ENCODE measurements around the gene ATOSB. TPM values are rescaled to one million over a fixed set of nuclear protein-coding genes. Genes with fewer than 3 reads are reported as not detected.
A peak's percentile ranks its signal among the peaks of the same experiment; 100 is the strongest.

The ATOSB gene
- total and polyA plus RNA-seq, 9 of the 15 experiments (the other 6 are each of a cell fraction or from before 2014, with no cell fraction given), result 0.45 to 8.0 (median 4.2) TPM

GRCh38 chr9:35108946-35109575 lies 6.6 kb downstream of the ATOSB start:
- H3K9me1 ChIP-seq (ENCODE audit: control insufficient read depth, insufficient read depth, low read length), result no peaks in the 10 kb centered on the region
- peak; percentile 100 for FAIRE-seq
- ATAC-seq, result peak; percentile 62
- H3K27me3 ChIP-seq (ENCODE audit: control insufficient read depth in 2 of 2, insufficient read depth in 2 of 2, low read length in 2 of 2), result no peaks in the 10 kb centered on the region
- 12% methylated on average over 7 of the region's 8 CpGs for WGBS (ENCODE audit: insufficient coverage, low coverage, missing lambda C conversion rate)
- peak; percentile 68 to 93 (median 81) for DNase-seq (ENCODE audit: extremely low read depth in 1 of 4, low spot score in 3 of 4)
- peak overlapping the region; percentile 12; the same call in 1 of the 2 replicates for H3K4me3 ChIP-seq
- ChIA-PET POLR2A (interaction anchor here (0.6 to 1.3 kb wide), 3 partner anchors 9 to 210 kb away, joined by 3 read pairs; no protein-coding TSS in a partner anchor), CTCF (ENCODE audit: low intra/inter-chr PET ratio) (no interaction called here)
- no TSS peak for BruUV-seq (replicated peaks)
- no peaks in the 10 kb centered on the region for H4K20me1 ChIP-seq (replicated peaks; ENCODE audit: control insufficient read depth, insufficient read depth, low read length)
- peaks cover 36 to 44% of the 10 kb centered on the region in 2 experiments for H3K4me1 ChIP-seq (replicated peaks in 1 of 2; ENCODE audit: control insufficient read depth in 2 of 2, insufficient read depth in 2 of 2, low read length in 2 of 2)
- H3K9me3 ChIP-seq (replicated peaks; ENCODE audit: control insufficient read depth, insufficient read depth, low read depth, low read length), result no peaks in the 10 kb centered on the region
- H3K79me2 ChIP-seq (ENCODE audit: control insufficient read depth, insufficient read depth, low read length), result peaks cover 36% of the 10 kb centered on the region
- peak overlapping the region; percentile 82 for H3K27ac ChIP-seq (ENCODE audit: extremely low read depth, low read depth, low read length)
- in situ Hi-C loops (cut with MboI) (no loop called here), intact Hi-C loops (cut with micrococcal nuclease) (no loop called here)
- peak overlapping the region; percentile 66 to 82; a peak in 2 of 4 replicates for H3K9ac ChIP-seq (ENCODE audit: insufficient read depth in 1 of 2, low read depth in 2 of 2, low read length in 2 of 2)
- peaks cover 28% of the 10 kb centered on the region; the same call in 2 of the 3 replicates for H3K36me3 ChIP-seq (ENCODE audit: control insufficient read depth, insufficient read depth, low read length)
- no peak overlapping the region for H2AFZ ChIP-seq (ENCODE audit: low read depth, low read length)
- peak overlapping the region; percentile 82 for H3K4me2 ChIP-seq (ENCODE audit: insufficient read depth, low read length)
- peak; percentile 90 for TF ChIP-seq ZFP91 (CRISPR knock-in tag; IDR thresholded peaks at IDR 0.05)
- TF ChIP-seq ILK (tag; IDR thresholded peaks at IDR 0.05; ENCODE audit: borderline replicate concordance, low read depth), result no peak
- TF ChIP-seq KLF1 (tag; IDR thresholded peaks at IDR 0.05), result peak; percentile 36; the same call in 1 of the 2 replicates
- TF ChIP-seq, protein P1, sequence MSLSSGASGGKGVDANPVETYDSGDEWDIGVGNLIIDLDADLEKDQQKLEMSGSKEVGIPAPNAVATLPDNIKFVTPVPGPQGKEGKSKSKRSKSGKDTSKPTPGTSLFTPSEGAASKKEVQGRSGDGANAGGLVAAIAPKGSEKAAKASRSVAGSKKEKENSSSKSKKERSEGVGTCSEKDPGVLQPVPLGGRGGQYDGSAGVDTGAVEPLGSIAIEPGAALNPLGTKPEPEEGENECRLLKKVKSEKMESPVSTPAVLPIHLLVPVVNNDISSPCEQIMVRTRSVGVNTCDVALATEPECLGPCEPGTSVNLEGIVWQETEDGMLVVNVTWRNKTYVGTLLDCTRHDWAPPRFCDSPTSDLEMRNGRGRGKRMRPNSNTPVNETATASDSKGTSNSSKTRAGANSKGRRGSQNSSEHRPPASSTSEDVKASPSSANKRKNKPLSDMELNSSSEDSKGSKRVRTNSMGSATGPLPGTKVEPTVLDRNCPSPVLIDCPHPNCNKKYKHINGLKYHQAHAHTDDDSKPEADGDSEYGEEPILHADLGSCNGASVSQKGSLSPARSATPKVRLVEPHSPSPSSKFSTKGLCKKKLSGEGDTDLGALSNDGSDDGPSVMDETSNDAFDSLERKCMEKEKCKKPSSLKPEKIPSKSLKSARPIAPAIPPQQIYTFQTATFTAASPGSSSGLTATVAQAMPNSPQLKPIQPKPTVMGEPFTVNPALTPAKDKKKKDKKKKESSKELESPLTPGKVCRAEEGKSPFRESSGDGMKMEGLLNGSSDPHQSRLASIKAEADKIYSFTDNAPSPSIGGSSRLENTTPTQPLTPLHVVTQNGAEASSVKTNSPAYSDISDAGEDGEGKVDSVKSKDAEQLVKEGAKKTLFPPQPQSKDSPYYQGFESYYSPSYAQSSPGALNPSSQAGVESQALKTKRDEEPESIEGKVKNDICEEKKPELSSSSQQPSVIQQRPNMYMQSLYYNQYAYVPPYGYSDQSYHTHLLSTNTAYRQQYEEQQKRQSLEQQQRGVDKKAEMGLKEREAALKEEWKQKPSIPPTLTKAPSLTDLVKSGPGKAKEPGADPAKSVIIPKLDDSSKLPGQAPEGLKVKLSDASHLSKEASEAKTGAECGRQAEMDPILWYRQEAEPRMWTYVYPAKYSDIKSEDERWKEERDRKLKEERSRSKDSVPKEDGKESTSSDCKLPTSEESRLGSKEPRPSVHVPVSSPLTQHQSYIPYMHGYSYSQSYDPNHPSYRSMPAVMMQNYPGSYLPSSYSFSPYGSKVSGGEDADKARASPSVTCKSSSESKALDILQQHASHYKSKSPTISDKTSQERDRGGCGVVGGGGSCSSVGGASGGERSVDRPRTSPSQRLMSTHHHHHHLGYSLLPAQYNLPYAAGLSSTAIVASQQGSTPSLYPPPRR (CRISPR knock-in tag; IDR thresholded peaks at IDR 0.05; ENCODE audit: borderline replicate concordance), result no peak
- TF ChIP-seq ESRRB (CRISPR knock-in tag; IDR thresholded peaks at IDR 0.05; ENCODE audit: borderline replicate concordance), result no peak
- TF ChIP-seq YY1 (IDR thresholded peaks at IDR 0.05; ENCODE audit: borderline replicate concordance in 1 of 3, control insufficient read depth in 1 of 3, extremely low read depth in 1 of 3, insufficient read depth in 3 of 3, insufficient read length in 1 of 3, insufficient replicate concordance in 2 of 3, low read depth in 1 of 3, low read length in 2 of 3), result no peak
- TF ChIP-seq FOXA3 (CRISPR knock-in tag; conservative IDR thresholded peaks at IDR 0.05 in 1 of 2, IDR thresholded peaks at IDR 0.05 in 1 of 2), result no peak
- TF ChIP-seq SMAD3 (CRISPR knock-in tag; conservative IDR thresholded peaks at IDR 0.05), result no peak; the same call in 1 of the 2 replicates
- TF ChIP-seq MECOM (CRISPR knock-in tag; IDR thresholded peaks at IDR 0.05), result no peak
- no peak for TF ChIP-seq CBX1 (IDR thresholded peaks at IDR 0.05; ENCODE audit: low read depth)
- TF ChIP-seq TAF1 (IDR thresholded peaks at IDR 0.05; ENCODE audit: control insufficient read depth, extremely low read depth, insufficient read depth, low read length, severe bottlenecking), result peak; percentile 26
- TF ChIP-seq CAMTA2 (CRISPR knock-in tag; conservative IDR thresholded peaks at IDR 0.05), result no peak
- TF ChIP-seq POLR2G (IDR thresholded peaks at IDR 0.05; ENCODE audit: low read depth, low read length), result no peak
- no peak for TF ChIP-seq SAFB2 (IDR thresholded peaks at IDR 0.05; ENCODE audit: borderline replicate concordance, low read depth, low read length, severe bottlenecking)
